GM23338 (cell line): ENCODE data around the gene PRDM7. TPM values are rescaled to one million over a fixed set of nuclear protein-coding genes. Genes with fewer than 3 reads are reported as not detected.
A peak's percentile ranks its signal among the peaks of the same experiment; 100 is the strongest.

Experiments
- ATAC-seq: fragments of 200-7000 bp; cut with Tn5 transposase; 3 replicates; pipeline ENCODE4 v1.9.1; 2020
- DNase-seq: peaks from one replicate; pipeline ENCODE4 v3.0.0-alpha.2; 2015; ENCODE audit warnings: low spot score
- H2AFZ ChIP-seq: fragments of 200-600 bp; sonication (generic); 2 replicates; pipeline ENCODE4 v1.8.0; 2016; ENCODE audit warnings: antibody characterized with exemption, mild to moderate bottlenecking, moderate library complexity
- H3F3A ChIP-seq: fragments of 200-600 bp; sonication (generic); replicated peaks from 2 replicates; pipeline ENCODE4 v1.8.0; 2017; ENCODE audit warnings: antibody characterized with exemption, mixed run types, low read depth
- H3K27ac ChIP-seq: fragments of 200-600 bp; sonication (generic); 2 replicates; pipeline ENCODE4 v1.6.1; 2016; ENCODE audit warnings: low read depth
- H3K27me3 ChIP-seq: fragments of 200-600 bp; sonication (generic); 2 replicates; pipeline ENCODE4 v1.8.0; 2016; ENCODE audit warnings: mild to moderate bottlenecking, mixed run types, moderate library complexity; ENCODE audit not compliant: insufficient read depth
- H3K36me3 ChIP-seq: fragments of 200-600 bp; sonication (generic); 2 replicates; pipeline ENCODE4 v1.8.0; 2016; ENCODE audit warnings: mild to moderate bottlenecking; ENCODE audit not compliant: insufficient read depth
- H3K4me1 ChIP-seq: fragments of 200-600 bp; sonication (generic); 2 replicates; pipeline ENCODE4 v1.8.0; 2016; ENCODE audit warnings: mild to moderate bottlenecking, moderate library complexity; ENCODE audit not compliant: insufficient read depth
- H3K4me2 ChIP-seq: fragments of 200-600 bp; sonication (generic); 2 replicates; pipeline ENCODE4 v1.7.1; 2017; ENCODE audit warnings: mixed run types
- H3K4me3 ChIP-seq: fragments of 200-600 bp; sonication (generic); 2 replicates; pipeline ENCODE4 v1.6.1; 2016; ENCODE audit warnings: mixed run types
- H3K79me2 ChIP-seq: fragments of 200-600 bp; sonication (generic); replicated peaks from 2 replicates; pipeline ENCODE4 v1.8.0; 2017; ENCODE audit warnings: mild to moderate bottlenecking; ENCODE audit not compliant: insufficient read depth
- H3K9me2 ChIP-seq: fragments of 200-600 bp; sonication (generic); 2 replicates; pipeline ENCODE4 v1.8.0; 2017; ENCODE audit not compliant: insufficient read depth
- H4K20me1 ChIP-seq: fragments of 200-600 bp; sonication (generic); replicated peaks from 2 replicates; pipeline ENCODE4 v1.8.0; 2017; ENCODE audit warnings: mild to moderate bottlenecking; ENCODE audit not compliant: insufficient read depth
- H3K27ac Mint-ChIP-seq: 2 replicates; pipeline ENCODE4 v1.8.0; 2020; ENCODE audit warnings: inconsistent platforms, mild to moderate bottlenecking, moderate library complexity, mixed read lengths
- H3K27me3 Mint-ChIP-seq: 3 replicates; pipeline ENCODE4 v1.8.0; 2022; ENCODE audit warnings: low read depth, mild to moderate bottlenecking, moderate library complexity, mixed read lengths, inconsistent platforms; ENCODE audit not compliant: insufficient read depth, poor library complexity
- H3K36me3 Mint-ChIP-seq: 3 replicates; pipeline ENCODE4 v1.8.0; 2021; ENCODE audit warnings: low read depth, mild to moderate bottlenecking, inconsistent platforms, moderate library complexity, mixed read lengths
- H3K4me1 Mint-ChIP-seq: 3 replicates; pipeline ENCODE4 v1.8.0; 2020; ENCODE audit warnings: mild to moderate bottlenecking, inconsistent platforms, mixed read lengths
- H3K4me3 Mint-ChIP-seq: 3 replicates; pipeline ENCODE4 v1.8.0; 2021; ENCODE audit warnings: moderate library complexity, mild to moderate bottlenecking, inconsistent platforms, mixed read lengths
- H3K9me3 Mint-ChIP-seq: 3 replicates; pipeline ENCODE4 v1.8.0; 2020; ENCODE audit warnings: moderate library complexity, mild to moderate bottlenecking, inconsistent platforms, mixed read lengths
- CREB1 ChIP-seq: fragments of 250-450 bp; sonication (Bioruptor Pico); IDR thresholded peaks from 2 replicates; pipeline ENCODE4 v1.5.0; 2020; ENCODE audit warnings: low read depth, mild to moderate bottlenecking, moderate library complexity
- EZH2 ChIP-seq: fragments of 200-600 bp; sonication (generic); IDR thresholded peaks from one replicate; pipeline ENCODE4 v1.8.0; 2017; ENCODE audit warnings: antibody characterized with exemption, mild to moderate bottlenecking, low read depth; ENCODE audit not compliant: unreplicated experiment
- EZH2phosphoT487 ChIP-seq: fragments of 200-600 bp; sonication (generic); IDR thresholded peaks from one replicate; pipeline ENCODE4 v1.8.1; 2018; ENCODE audit warnings: antibody characterized with exemption; ENCODE audit not compliant: unreplicated experiment
- POLR2AphosphoS5 ChIP-seq: IDR thresholded peaks from 2 replicates; pipeline ENCODE4 v1.6.1; 2016; ENCODE audit warnings: antibody characterized with exemption, low read depth
- STAT1 ChIP-seq: IDR thresholded peaks from one replicate; pipeline ENCODE4 v1.6.1; 2016; ENCODE audit warnings: antibody characterized with exemption; ENCODE audit not compliant: unreplicated experiment
- ZNF114 ChIP-seq: fragments of 250-450 bp; sonication (Bioruptor Pico); IDR thresholded peaks from 2 replicates; pipeline ENCODE4 v1.5.0; 2020; ENCODE audit warnings: mild to moderate bottlenecking, moderate library complexity
- ZNF331 ChIP-seq: fragments of 250-450 bp; sonication (Bioruptor Pico); IDR thresholded peaks from 2 replicates; pipeline ENCODE4 v1.5.0; 2020; ENCODE audit warnings: low read depth, mild to moderate bottlenecking, moderate library complexity
- polyA plus RNA-seq: library from polyadenylated mRNA; unstranded; fragments of >200 nt; fragmentation: Nextera tagmentation; extraction: Ambion mirVana; gene quantifications from 2 replicates; pipeline ENCODE4 v1.2.1, GENCODE V29; 2016
- total RNA-seq: library from RNA; depleted of rRNA; stranded (reverse); fragments of >200 nt; shearing (Covaris generic); gene quantifications from 2 replicates; pipeline ENCODE4 v1.2.3, GENCODE V29; 2014
- TF ChIP-seq, protein P1 (sequence below): IDR thresholded peaks from one replicate; pipeline ENCODE4 v1.6.1; 2018; ENCODE audit warnings: antibody characterized with exemption; ENCODE audit not compliant: unreplicated experiment
- TF ChIP-seq, protein P2 (sequence below): IDR thresholded peaks from 2 replicates; pipeline ENCODE4 v1.6.1; 2016; ENCODE audit warnings: antibody characterized with exemption

PRDM7 gene
- total and polyA plus RNA-seq, 2 experiments from 2014 or later, result 0.08 TPM; not detected in 1

DNA sequence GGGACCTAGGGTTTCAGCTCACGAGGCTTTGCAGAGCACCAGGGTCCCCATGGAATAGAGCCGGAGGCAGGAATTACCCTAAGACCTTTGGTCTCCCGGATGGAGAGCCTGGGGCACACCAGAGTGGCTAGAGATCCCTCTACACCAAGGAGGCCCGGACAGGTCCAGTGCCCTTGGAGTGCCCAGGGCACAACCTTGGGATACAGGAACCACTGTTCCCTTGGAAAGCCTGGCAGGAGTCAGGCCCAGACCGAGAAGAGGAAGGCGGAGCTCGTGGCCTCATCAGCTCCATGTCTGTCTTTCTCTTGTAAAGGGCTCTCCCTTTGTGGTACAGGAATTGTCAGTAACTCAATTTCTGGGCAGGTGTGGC, 54.1 kb downstream of the PRDM7 start (continued):
- no peak for TF ChIP-seq EZH2
- TF ChIP-seq, protein P1, sequence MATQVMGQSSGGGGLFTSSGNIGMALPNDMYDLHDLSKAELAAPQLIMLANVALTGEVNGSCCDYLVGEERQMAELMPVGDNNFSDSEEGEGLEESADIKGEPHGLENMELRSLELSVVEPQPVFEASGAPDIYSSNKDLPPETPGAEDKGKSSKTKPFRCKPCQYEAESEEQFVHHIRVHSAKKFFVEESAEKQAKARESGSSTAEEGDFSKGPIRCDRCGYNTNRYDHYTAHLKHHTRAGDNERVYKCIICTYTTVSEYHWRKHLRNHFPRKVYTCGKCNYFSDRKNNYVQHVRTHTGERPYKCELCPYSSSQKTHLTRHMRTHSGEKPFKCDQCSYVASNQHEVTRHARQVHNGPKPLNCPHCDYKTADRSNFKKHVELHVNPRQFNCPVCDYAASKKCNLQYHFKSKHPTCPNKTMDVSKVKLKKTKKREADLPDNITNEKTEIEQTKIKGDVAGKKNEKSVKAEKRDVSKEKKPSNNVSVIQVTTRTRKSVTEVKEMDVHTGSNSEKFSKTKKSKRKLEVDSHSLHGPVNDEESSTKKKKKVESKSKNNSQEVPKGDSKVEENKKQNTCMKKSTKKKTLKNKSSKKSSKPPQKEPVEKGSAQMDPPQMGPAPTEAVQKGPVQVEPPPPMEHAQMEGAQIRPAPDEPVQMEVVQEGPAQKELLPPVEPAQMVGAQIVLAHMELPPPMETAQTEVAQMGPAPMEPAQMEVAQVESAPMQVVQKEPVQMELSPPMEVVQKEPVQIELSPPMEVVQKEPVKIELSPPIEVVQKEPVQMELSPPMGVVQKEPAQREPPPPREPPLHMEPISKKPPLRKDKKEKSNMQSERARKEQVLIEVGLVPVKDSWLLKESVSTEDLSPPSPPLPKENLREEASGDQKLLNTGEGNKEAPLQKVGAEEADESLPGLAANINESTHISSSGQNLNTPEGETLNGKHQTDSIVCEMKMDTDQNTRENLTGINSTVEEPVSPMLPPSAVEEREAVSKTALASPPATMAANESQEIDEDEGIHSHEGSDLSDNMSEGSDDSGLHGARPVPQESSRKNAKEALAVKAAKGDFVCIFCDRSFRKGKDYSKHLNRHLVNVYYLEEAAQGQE, result no peak
- TF ChIP-seq CREB1 (CRISPR knock-in tag), result no peak
- TF ChIP-seq EZH2phosphoT487, result no peak

DNA sequence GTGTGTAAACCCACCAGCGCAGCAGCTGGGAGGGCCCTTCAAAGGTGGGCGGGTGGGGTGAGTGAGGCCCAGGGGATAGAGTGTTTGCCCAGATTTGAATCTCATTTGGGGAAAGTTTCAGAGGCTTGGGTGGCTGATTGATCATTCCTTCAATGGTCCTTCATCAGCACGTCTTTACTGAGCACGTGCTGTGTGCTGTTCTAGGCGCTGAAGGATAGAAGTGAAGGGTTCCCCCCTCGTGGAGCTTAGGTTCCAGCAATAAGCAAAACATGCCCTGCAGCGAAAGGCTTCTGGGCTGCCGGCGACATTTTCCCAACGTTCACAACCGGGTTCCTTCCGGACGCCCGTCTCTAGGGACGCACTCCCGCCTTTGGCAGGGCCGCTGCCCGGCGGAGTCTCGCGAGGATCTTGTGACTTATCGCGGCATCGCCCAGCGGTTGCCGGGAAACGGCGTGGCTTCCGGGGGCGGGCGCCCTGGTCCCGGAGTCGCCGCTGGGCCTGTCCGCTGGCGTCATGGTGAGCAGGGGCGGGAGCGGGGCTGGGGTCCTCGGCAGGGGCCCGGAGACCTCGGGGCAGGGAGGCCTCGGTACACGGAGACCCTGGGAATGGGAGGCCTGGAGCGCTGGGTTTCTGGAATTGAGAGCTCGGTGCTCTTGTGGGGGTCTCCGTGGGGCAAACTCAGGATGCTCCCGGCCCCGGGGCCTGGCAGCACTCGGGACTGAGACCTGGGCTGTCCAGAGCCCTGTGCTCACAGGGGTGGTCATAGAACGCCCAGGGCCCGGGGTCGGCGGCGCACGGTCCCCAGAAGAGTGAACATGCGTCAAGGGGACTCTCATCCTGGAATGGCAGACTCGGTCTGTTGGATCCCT, 54.7 kb downstream of the PRDM7 start:
- Histone ChIP-seq H3F3A (peaks cover 34% of the 10 kb centered on the region), H3K4me3 (peak overlapping the region; percentile 77), H3K27ac (peak overlapping the region; percentile 87), H3K79me2 (peaks cover 15% of the 10 kb centered on the region), H3K36me3 (no peaks in the 10 kb centered on the region), H3K4me2 (peak overlapping the region; percentile 83), H3K27me3 (no peaks in the 10 kb centered on the region), H2AFZ (peak overlapping the region; percentile 92), H4K20me1 (peaks cover 11% of the 10 kb centered on the region), H3K9me2 (no peaks in the 10 kb centered on the region), H3K4me1 (peaks cover 31% of the 10 kb centered on the region)
- peaks cover 3% of the 10 kb centered on the region; the same call in 1 of the 3 replicates for H3K9me3 Mint-ChIP-seq
- peak overlapping the region; percentile 79 for H3K4me3 Mint-ChIP-seq
- no peaks in the 10 kb centered on the region; the same call in 2 of the 3 replicates for H3K36me3 Mint-ChIP-seq
- DNase-seq (peak; percentile 96), ATAC-seq (peak; percentile 53)
- H3K27ac Mint-ChIP-seq, result peak overlapping the region; percentile 97
- H3K4me1 Mint-ChIP-seq, result peaks cover 26% of the 10 kb centered on the region
- H3K27me3 Mint-ChIP-seq, result peaks cover 16% of the 10 kb centered on the region
- TF ChIP-seq, protein P2, sequence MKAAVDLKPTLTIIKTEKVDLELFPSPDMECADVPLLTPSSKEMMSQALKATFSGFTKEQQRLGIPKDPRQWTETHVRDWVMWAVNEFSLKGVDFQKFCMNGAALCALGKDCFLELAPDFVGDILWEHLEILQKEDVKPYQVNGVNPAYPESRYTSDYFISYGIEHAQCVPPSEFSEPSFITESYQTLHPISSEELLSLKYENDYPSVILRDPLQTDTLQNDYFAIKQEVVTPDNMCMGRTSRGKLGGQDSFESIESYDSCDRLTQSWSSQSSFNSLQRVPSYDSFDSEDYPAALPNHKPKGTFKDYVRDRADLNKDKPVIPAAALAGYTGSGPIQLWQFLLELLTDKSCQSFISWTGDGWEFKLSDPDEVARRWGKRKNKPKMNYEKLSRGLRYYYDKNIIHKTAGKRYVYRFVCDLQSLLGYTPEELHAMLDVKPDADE, result 0 out of 2 replicates have a peak, but pooled peaks have one; percentile 10
- TF ChIP-seq POLR2AphosphoS5 (peak; percentile 71), CREB1 (CRISPR knock-in tag) (peak; percentile 47; the same call in 1 of the 2 replicates), ZNF114 (CRISPR knock-in tag) (no peak), STAT1 (no peak), EZH2 (no peak), ZNF331 (CRISPR knock-in tag) (no peak)
- TF ChIP-seq, protein P1, result no peak
